Fibroblast of the aortic adventitia (primary cell): ENCODE data around the gene NEU1. TPM values are rescaled to one million over a fixed set of nuclear protein-coding genes. Genes with fewer than 3 reads are reported as not detected.

ENCODE experiments used
- DNase-seq: peaks from one replicate; pipeline ENCODE4 v3.0.0-alpha.2; 2010; ENCODE audit warnings: low read depth
- H3K4me3 ChIP-seq: 2 replicates; pipeline ENCODE4 v1.5.1; 2011; ENCODE audit warnings: low read depth, mild to moderate bottlenecking, control low read depth, low read length, moderate library complexity
- total RNA-seq: library from RNA; depleted of rRNA; stranded (reverse); fragments of >200 nt; gene quantifications from 2 replicates; pipeline ENCODE4 v1.2.3, GENCODE V29; 2012; ENCODE audit warnings: low replicate concordance
- TF ChIP-seq, protein P1 (sequence below): IDR thresholded peaks from 2 replicates; pipeline ENCODE4 v1.5.1; 2011; ENCODE audit warnings: mild to moderate bottlenecking, low read length, control low read depth, inconsistent platforms; ENCODE audit not compliant: insufficient read depth

NEU1 gene
- total RNA-seq, 1 donor = 35.8 TPM

DNA sequence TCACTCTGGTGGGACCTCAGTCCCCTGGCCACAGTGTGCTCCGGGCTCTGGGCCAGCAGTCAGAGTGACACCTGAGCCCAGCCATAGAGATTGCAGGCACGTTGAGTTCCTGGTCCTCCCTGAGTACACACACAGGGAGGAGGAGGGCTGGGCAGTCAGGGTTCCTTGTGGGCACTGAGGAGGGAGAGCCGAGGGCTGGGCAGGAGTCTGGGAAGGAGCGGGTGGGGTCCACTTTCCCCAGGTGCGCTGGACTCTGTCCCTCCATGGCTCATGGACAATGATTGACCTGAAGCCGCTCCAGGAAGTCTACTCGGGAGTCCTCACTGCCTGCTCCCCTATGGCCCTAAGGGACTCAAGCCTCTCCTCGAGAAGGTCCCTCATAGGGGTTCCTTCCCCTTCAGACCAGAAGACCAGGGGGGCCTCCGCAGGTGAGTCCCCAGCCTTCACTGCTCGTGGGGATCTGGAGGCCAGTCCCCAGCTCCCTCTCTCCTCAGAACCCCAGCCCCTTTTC is 15.1 kb upstream of the NEU1 start:
- no peak overlapping the region for H3K4me3 ChIP-seq
- DNase-seq = no peak
- TF ChIP-seq, protein P1, sequence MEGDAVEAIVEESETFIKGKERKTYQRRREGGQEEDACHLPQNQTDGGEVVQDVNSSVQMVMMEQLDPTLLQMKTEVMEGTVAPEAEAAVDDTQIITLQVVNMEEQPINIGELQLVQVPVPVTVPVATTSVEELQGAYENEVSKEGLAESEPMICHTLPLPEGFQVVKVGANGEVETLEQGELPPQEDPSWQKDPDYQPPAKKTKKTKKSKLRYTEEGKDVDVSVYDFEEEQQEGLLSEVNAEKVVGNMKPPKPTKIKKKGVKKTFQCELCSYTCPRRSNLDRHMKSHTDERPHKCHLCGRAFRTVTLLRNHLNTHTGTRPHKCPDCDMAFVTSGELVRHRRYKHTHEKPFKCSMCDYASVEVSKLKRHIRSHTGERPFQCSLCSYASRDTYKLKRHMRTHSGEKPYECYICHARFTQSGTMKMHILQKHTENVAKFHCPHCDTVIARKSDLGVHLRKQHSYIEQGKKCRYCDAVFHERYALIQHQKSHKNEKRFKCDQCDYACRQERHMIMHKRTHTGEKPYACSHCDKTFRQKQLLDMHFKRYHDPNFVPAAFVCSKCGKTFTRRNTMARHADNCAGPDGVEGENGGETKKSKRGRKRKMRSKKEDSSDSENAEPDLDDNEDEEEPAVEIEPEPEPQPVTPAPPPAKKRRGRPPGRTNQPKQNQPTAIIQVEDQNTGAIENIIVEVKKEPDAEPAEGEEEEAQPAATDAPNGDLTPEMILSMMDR = no peak

DNA sequence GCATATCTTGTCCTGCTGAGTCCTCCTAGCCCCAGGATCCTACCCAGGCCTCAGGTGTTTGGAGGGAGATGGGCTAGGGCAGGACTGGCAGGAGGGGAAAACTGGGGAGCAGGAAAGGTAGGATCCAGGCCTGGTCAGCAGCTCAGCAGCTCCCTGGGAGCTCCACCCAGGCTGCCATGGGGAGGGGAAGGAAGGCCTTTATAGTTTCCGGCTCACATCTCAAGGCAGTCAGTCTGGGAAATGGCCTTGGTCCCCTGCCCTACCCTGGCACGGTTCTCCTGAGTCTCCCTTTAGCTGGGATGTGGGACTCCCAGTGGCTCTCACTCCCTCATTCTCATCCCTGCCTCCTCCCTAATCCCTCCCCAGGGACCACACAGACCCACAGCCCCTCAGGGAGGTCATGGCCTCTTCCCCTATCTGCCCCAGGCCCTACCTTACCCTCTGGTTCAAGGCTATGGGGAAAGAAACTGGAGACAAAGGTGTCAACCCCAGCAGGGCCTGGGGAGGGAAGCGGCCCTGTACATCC is 14.6 kb upstream of the NEU1 start:
- no peak overlapping the region for H3K4me3 ChIP-seq
- TF ChIP-seq, protein P1 = no peak
- no peak for DNase-seq

DNA sequence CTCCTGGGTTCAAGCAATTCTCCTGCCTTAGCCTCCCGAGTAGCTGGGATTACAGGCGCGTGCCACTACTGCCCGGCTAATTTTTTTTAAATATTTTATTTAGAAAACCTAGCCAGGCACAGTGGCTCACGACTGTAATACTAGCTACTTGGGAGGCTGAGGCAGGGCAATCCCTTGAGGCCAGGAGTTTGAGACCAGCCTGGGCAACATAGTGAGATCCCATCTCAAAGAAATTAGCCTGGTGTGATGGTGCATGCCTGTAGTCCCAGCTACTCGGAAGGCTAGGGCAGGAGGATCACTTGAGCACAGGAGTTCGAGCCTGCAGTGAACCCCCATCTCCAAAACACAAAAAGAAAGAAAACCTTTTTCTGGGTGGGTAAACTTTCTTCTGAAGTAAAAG is 13.7 kb upstream of the NEU1 start:
- TF ChIP-seq, protein P1 = no peak
- no peak for DNase-seq
- H3K4me3 ChIP-seq = no peak overlapping the region

DNA sequence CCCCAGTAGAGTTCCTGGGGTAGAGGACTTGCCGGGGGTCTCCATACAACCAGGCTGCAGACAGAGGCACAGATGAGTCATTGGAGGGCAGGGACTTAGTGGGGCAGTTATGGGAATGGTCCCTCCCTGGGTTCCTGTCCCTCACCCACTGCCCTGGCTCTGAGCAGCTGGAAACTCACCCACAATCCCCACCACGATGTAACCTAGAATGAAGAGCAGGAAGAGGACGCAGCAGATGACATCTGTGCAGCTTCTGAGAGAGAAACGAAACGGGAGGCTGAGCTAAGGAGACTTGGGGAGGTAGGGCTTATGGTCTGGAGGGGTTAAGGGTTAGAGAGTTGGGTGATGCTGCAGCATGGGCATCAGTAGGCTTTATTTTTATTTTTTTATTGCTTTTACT is 13.3 kb upstream of the NEU1 start:
- no peak overlapping the region for H3K4me3 ChIP-seq
- TF ChIP-seq, protein P1 = no peak
- DNase-seq = no peak

DNA sequence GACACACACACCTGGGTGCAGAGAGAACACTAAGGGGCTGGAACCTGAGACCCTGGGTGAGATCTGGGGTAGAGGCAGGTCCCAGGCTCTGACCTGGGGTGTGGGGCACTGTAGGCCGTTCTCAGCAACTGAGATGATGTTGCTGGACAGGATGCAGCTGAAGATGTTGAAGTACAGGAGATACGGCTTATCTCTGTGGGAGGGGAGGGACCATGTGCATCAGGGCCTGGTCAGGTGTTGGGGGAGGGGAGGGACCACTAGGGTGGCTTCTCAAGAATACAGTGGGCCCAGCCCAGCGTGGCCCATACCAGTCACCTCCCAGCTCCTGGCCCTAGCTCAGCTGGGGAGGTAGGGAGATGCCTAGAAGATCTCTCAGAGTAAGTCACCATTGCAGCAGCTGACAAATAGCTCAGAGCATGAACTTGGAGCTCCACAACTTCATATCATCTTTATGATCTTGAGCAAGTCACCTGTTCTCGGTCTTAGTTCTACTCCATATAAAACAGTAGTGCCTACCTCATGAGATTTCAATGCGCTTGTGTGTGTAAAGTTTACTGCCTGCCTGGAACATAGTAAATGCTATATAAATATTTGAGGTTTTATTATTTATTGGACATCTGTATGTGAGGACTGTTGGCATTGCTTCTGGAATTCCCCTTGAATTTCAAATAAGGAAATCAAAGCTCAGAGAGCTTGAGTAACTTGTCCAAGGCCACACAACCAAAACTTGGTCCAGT is 12.4 kb upstream of the NEU1 start:
- TF ChIP-seq, protein P1 = no peak
- no peak for DNase-seq
- H3K4me3 ChIP-seq = no peak overlapping the region

DNA sequence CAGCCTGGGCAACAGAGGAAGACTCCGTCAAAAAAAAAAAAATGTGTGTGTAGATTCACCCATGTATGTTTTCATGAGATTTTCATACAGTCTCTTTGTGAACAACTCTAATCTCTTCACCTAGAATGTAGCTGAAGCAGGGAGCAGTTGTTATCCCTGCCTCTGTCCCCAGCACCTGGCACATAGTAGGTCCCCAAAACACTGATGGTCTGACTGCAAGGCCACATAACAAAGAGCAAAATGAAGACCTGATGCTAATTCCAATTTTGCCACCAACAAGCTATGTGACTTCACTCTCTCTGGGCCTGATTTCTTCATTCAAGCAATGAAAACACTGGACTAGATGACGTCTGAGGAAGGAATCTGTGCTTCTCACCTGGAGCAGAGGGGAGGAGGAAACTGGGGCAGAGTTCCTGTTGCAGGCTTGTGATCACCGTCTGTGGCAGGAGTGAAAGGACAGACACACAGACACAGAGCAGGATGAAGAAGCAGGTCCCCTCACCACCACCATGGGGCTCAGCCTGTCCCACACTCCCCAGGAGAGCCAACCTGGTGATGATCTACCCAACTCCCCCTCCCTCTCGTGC is 11.6 kb upstream of the NEU1 start:
- no peak overlapping the region for H3K4me3 ChIP-seq
- DNase-seq = no peak
- TF ChIP-seq, protein P1 = no peak
